K562 (cell line): Measurements from ENCODE around the gene IDI2.

Experiments
- CREBBP ChIP-seq: IDR thresholded peaks from one replicate; pipeline ENCODE4 v1.6.1; 2012; ENCODE audit warnings: low read depth, mild to moderate bottlenecking, control low read depth, inconsistent platforms, low read length
- POLR2AphosphoS5 ChIP-seq: IDR thresholded peaks from 2 replicates; pipeline ENCODE4 v1.6.1; 2011; ENCODE audit warnings: mild to moderate bottlenecking, low read depth, low read length, moderate library complexity; ENCODE audit not compliant: control insufficient read depth, insufficient read depth
- PRPF4 ChIP-seq: fragments of 200-400 bp; formaldehyde crosslinking; IDR thresholded peaks from one replicate; pipeline ENCODE4 v1.6.1; 2017; ENCODE audit warnings: low read length, low read depth, mild to moderate bottlenecking; ENCODE audit not compliant: insufficient read depth, poor library complexity, severe bottlenecking
- TCF7L2 ChIP-seq: fragments of 150-350 bp; IDR thresholded peaks from 2 replicates; pipeline ENCODE4 v1.6.1; 2016; ENCODE audit warnings: low read depth, mild to moderate bottlenecking, low read length, moderate library complexity

GRCh38 chr10:1036341-1036791, 10.7 kb upstream of the IDI2 start:
- TF ChIP-seq POLR2AphosphoS5 (no peak), CREBBP (no peak), PRPF4 (no peak), TCF7L2 (no peak)
